Amniotic epithelial cell (primary cell): ENCODE results near the gene COLEC12.

Experiments
- DNase-seq: peaks from one replicate; pipeline ENCODE4 v3.0.0-alpha.2; 2010; ENCODE audit warnings: low read depth

The COLEC12 gene

GRCh38 chr18:506264-506663, 5.8 kb upstream of the COLEC12 start:
- DNase-seq = no peak

DNA sequence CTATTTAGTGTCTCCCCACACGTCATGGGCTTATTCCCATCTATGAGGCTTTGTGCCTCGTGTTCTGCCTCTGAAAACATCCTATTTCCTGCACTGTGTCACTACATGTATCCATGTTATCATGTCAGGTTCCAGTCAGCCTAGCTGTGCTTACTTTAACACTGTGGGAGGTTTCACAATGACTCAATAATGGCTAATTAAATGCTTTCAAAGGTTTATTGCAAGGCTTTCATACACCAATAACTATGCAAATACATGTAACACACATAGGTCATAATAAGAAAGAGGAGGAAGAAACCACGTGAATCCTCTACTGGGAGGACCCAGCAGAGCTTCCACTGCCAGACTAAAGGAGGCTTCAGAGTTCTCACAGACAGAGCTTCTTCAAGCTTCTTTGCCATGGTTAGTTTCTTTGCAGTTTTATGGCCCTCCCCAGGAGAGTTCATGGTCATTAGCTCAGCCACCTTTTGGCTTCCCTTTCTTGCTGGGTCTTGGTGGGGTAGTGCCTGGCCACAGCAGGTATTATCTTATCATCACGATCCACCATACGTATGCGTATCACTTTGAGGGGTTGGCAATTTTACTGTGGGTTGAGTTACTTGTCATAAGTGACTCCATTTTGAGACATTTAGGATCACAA, 5.1 kb upstream of the COLEC12 start:
- no peak for DNase-seq

- no peak for DNase-seq
Observed at GRCh38 chr18:501406-501714, 859 bp upstream of the COLEC12 start.

GRCh38 chr18:499776-500631, 497 bp downstream of the COLEC12 start:
- no peak for DNase-seq

GRCh38 chr18:498931-499775, 1.3 kb downstream of the COLEC12 start:
- DNase-seq = peak; percentile 96

GRCh38 chr18:497688-498087, 2.8 kb downstream of the COLEC12 start:
- no peak for DNase-seq

- no peak for DNase-seq
Observed at GRCh38 chr18:495452-495851, 5.0 kb downstream of the COLEC12 start.

DNA sequence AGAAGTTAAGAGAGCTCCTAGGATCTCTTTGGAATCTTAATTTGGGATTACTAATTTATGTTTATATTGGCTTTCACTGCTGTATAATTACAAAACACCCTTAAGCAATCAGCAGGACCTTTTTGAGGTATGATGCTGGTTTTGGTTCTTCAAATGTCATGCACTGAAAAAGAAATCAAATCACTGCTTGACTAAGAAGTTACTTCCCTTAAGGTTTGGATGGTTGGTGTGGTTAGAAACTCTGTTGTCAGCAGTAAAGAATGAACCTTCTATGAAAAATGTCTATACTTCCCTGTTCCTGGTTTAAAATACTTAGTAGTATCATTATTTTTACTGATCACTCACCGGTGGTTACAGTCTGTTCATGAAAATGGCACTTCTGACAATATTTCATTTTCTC, 5.5 kb downstream of the COLEC12 start:
- no peak for DNase-seq

DNA sequence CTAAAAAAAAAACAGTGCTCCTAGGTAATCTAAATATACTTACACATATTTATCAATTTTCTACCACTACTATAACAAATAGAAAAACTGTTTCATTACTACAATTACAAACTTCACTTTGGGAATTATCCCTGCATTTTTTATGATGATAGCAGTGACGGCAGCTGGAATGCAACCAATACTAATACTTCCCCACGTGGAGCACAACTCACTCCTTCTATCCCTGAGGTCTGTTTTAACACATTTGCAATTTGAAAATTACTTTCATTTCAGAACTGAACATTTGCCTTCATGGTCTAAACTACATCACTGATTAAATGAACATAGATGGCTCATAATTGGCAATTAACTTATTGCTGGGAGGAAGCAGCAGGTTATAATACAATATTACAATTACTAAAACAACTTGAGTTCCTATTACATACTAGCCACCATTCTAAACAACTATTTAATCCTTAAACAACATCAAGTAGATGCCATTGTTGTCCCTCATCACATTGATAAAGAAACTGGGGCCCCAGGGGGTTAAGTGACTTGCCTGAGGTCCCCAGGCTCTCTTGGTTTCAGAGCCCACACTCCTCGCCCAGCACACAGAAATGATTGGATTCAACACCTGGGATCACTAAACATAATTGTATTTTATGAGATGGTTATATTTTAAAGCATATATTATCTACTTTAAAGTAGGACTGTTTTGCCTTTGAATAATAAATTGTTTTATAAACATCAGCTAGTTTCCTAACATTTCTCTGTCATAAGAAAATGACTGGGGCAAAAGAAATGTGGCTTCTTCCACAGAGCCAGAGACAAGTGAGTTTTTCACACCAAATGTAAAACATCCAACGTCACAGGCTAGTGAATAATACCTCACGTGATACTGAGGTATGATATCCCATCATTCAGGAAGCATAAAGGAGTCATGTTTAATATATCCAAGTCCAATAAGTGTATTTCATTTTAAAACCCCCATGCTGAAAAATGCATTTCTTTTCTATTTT, 6.2 kb downstream of the COLEC12 start:
- DNase-seq = peak; percentile 53

DNA sequence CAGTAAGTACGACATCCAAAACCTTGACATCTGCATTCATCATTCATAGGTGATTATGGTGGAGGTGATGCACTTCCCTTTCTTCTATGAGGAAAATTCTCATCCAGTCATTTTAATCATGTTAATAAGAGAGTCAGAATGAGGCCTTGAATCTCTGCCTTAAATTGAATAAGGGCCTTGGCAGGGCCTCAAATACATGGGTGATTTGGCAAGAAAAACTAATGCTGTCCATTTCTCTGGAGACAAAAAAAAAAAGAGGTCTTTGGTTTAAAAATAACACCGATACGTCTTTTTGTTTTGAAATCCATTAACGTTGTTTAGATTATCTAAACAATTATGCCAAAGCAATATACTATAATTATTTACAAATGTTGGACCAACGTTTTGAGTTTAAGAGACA, 8.1 kb downstream of the COLEC12 start:
- DNase-seq = no peak

DNA sequence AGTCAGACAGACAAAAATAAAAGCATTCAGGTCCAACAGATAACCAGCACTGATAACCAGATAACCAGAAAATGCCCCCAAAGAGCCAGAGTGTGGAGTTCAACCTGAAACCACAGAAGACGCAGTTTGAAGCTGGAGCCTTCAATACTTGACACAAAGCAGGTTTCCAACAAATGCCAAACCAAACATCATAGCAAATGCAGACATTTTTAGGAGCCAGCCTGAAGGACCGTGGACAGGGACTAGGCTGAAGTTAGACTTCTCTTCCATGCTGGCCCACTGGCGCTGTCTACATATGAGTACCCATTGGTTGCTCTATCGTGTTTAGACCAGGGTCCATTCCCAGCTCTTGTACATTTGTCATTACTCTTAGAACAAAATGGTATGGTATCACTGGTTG, 9.9 kb downstream of the COLEC12 start:
- DNase-seq = no peak

- DNase-seq = no peak
Observed at GRCh38 chr18:490024-490366, 10.5 kb downstream of the COLEC12 start.

DNA sequence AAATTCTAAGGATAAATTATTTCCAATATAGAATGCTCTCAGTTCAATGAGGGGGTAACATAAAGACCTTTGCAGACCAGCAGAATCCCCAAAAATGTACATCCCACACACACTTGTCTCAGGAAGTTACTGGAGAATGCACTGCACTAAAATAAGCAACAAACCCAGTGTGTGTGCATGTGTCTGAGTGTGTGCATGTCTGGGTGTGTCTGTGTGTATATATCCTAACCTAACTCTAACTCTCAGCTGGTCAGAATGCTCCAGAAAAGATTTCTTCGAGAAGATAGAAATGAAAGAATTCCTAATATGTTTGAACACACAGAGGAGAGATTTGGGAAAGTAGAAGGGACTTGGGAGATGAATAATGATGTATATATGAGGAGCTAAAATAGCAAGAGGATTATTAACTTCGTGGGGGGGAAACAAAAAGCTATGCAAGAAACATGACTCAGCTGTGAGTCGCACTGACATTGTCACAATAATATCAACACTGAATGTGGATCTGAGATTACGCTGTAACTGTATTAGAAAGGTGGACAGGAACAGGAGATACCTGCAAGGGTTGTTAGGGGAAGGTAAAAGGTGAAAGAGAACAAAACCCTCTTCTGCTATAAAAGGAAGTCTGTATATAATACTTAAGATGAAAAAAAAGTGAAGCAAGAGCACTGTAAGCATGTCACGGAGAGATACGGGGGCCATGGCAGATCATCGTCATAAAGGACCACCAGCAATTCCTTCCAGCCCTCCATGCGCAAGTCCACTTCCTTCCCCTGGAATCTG, 11.1 kb downstream of the COLEC12 start:
- DNase-seq = no peak

DNA sequence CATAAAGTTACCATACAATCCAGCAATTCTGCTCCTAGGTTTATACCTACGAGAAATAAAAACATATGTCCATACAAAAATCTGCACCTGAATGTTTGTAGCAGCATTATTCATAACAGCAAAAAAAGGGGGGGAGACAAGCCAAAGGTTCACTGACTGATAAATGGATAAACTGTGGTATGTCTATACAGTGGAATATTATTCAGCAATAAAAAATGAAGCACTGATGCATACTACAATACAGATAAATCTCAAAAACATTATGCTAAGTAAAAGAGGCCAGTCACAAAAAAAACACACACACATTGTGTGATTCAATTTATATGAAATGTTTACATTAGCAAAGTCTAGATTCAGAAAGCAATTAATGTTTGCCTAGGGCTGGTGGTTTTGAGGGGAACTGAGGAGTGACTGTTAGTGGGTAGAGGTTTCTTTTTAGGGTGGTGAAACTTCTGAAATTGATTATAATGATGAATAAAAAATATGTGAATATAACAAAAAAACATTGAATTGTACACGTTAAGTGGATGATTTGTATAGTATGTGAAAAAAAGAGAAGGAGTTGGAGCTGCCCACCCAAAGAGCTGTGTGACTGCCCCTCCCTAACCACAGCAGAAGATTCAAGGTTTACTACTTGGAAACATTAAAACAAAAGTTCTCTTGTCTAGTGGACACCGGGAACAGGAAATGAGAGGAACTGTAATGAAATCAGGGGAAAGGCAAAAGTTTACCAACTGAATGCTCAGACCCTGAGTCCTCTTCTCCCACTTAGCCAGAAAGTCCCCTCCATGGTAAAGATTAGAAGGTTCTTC, 13.4 kb downstream of the COLEC12 start:
- no peak for DNase-seq

- no peak for DNase-seq
Observed at GRCh38 chr18:484749-485464, 15.6 kb downstream of the COLEC12 start.

- DNase-seq = peak; percentile 58
Observed at GRCh38 chr18:478681-479080, 21.8 kb downstream of the COLEC12 start.

DNA sequence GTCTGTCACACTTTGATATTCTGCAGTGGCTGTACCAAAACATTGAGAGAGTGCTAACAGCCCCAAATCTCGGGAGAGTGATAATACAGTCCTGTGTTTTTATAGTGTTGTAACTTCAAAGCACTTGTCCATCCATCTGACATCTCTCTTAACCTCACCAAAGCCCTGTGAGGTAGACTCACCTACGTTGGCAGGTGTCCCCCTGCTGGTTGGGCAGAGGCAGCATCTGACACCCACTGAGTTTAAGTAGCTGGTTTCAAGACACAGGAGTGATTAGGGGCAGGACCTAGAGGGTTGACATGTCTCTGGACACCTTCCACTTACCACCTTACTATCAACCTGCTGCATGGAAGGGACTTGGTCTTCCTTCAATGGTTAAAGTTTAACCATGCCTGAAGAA, 22.9 kb downstream of the COLEC12 start:
- no peak for DNase-seq

DNA sequence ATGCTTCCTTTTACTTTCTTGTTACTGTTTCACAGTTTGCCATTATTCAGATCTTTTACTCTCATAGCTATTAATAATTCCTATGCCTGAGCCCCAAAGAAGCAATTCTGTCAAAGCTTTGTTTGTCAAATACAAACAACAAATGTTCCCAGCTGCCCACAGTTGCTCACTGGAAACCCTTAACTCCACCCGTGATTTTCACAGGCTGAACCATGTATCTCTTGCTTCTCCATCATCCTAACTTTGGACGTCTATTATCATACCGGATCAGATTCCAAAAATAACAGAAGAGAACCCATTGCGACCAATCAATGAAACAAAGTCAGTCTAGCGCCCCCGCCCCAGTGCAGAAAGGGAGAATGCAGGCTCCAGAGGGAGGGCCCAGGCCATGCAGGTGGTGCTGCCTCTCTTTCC, 24.2 kb downstream of the COLEC12 start:
- DNase-seq = no peak
